ENCODE data around the gene PLCH2. TPM values are rescaled to one million over a fixed set of nuclear protein-coding genes. Genes with fewer than 3 reads are reported as not detected.
A peak's percentile ranks its signal among the peaks of the same experiment; 100 is the strongest.

PLCH2 gene
- total and polyA plus RNA-seq, 9 of the 15 experiments (the other 6 are each of a cell fraction or from before 2014, with no cell fraction given): 0.16 TPM; not detected in 8

- no peaks in the 10 kb centered on the region for H3K9me3 ChIP-seq (replicated peaks; ENCODE audit: control insufficient read depth, insufficient read depth, low read depth, low read length)
- TF ChIP-seq HNRNPH1 (optimal IDR thresholded peaks at IDR 0.05; ENCODE audit: low read depth, low read length) (no peak), PCBP1 (IDR thresholded peaks at IDR 0.05; ENCODE audit: low read depth, low read length, poor library complexity, severe bottlenecking) (peak; percentile 19), ZNF263 (CRISPR knock-in tag; IDR thresholded peaks at IDR 0.05; ENCODE audit: borderline replicate concordance) (peak; percentile 99)
- peaks cover 24 to 73% of the 10 kb centered on the region in 2 experiments for H3K27me3 ChIP-seq (ENCODE audit: control insufficient read depth in 2 of 2, insufficient read depth in 2 of 2, low read length in 2 of 2)
- DNase-seq (ENCODE audit: extremely low read depth in 1 of 4, low spot score in 3 of 4) (no peak), FAIRE-seq (no peak), ATAC-seq (no peak)
- H3K4me3 ChIP-seq: no peak overlapping the region
- CTCF ChIA-PET (ENCODE audit: low intra/inter-chr PET ratio): no interaction called here
- no peaks in the 10 kb centered on the region for H3K9me1 ChIP-seq (ENCODE audit: control insufficient read depth, insufficient read depth, low read length)
- no CpG with 5 or more reads among the region's 2 CpGs for WGBS (ENCODE audit: insufficient coverage, low coverage, missing lambda C conversion rate)
- no peak overlapping the region for H2AFZ ChIP-seq (ENCODE audit: low read depth, low read length)
- H3K4me1 ChIP-seq (replicated peaks in 1 of 2; ENCODE audit: control insufficient read depth in 2 of 2, insufficient read depth in 2 of 2, low read length in 2 of 2): peaks cover 0 to 36% of the 10 kb centered on the region in 2 experiments; a peak in 2 of 5 replicates
- in situ Hi-C loops (cut with MboI) (no loop called here), intact Hi-C loops (cut with micrococcal nuclease) (no loop called here)
- no peak overlapping the region; a peak in 1 of 4 replicates for H3K9ac ChIP-seq (ENCODE audit: insufficient read depth in 1 of 2, low read depth in 2 of 2, low read length in 2 of 2)
- H3K79me2 ChIP-seq (ENCODE audit: control insufficient read depth, insufficient read depth, low read length): no peaks in the 10 kb centered on the region
- H3K36me3 ChIP-seq (ENCODE audit: control insufficient read depth, insufficient read depth, low read length): no peaks in the 10 kb centered on the region
- no peak overlapping the region for H3K4me2 ChIP-seq (ENCODE audit: insufficient read depth, low read length)
- H3K27ac ChIP-seq (ENCODE audit: extremely low read depth, low read depth, low read length): no peak overlapping the region
- H4K20me1 ChIP-seq (replicated peaks; ENCODE audit: control insufficient read depth, insufficient read depth, low read length): no peaks in the 10 kb centered on the region
- BruUV-seq (replicated peaks): no TSS peak
- POLR2A ChIA-PET: interaction anchor here (0.5 kb wide), 1 partner anchor 148 kb away, joined by 3 read pairs; no protein-coding TSS in a partner anchor
These were observed 40.2 kb upstream of the PLCH2 start for GRCh38 chr1:2435746-2436355.

- intact Hi-C loops (cut with micrococcal nuclease): no loop called here
- no peak for ATAC-seq
- Histone ChIP-seq H3K9ac (ENCODE audit: insufficient read depth in 1 of 2, low read depth in 2 of 2, low read length in 2 of 2) (no peak overlapping the region), H3K27ac (ENCODE audit: extremely low read depth, low read depth, low read length) (no peak overlapping the region), H2AFZ (ENCODE audit: low read depth, low read length) (no peak overlapping the region), H3K9me1 (ENCODE audit: control insufficient read depth, insufficient read depth, low read length) (no peaks in the 10 kb centered on the region), H3K27me3 (ENCODE audit: control insufficient read depth in 2 of 2, insufficient read depth in 2 of 2, low read length in 2 of 2) (peaks cover 23 to 74% of the 10 kb centered on the region in 2 experiments), H3K36me3 (ENCODE audit: control insufficient read depth, insufficient read depth, low read length) (no peaks in the 10 kb centered on the region), H3K4me2 (ENCODE audit: insufficient read depth, low read length) (no peak overlapping the region), H4K20me1 (replicated peaks; ENCODE audit: control insufficient read depth, insufficient read depth, low read length) (no peaks in the 10 kb centered on the region; the same call in 1 of the 2 replicates), H3K9me3 (replicated peaks; ENCODE audit: control insufficient read depth, insufficient read depth, low read depth, low read length) (no peaks in the 10 kb centered on the region), H3K4me1 (replicated peaks in 1 of 2; ENCODE audit: control insufficient read depth in 2 of 2, insufficient read depth in 2 of 2, low read length in 2 of 2) (peaks cover 0 to 34% of the 10 kb centered on the region in 2 experiments; a peak in 2 of 5 replicates), H3K4me3 (no peak overlapping the region), H3K79me2 (ENCODE audit: control insufficient read depth, insufficient read depth, low read length) (no peaks in the 10 kb centered on the region)
- POLR2A ChIA-PET: no interaction called here
- CTCF ChIA-PET (ENCODE audit: low intra/inter-chr PET ratio): no interaction called here
- 1% methylated on average over 7 of the region's 7 CpGs for WGBS (ENCODE audit: insufficient coverage, low coverage, missing lambda C conversion rate)
- in situ Hi-C loops (cut with MboI): no loop called here
- BruUV-seq (replicated peaks): no TSS peak
- no peak for FAIRE-seq
- DNase-seq (ENCODE audit: extremely low read depth in 1 of 4, low spot score in 3 of 4): no peak
- TF ChIP-seq PURB (CRISPR knock-in tag; IDR thresholded peaks at IDR 0.05; ENCODE audit: low read depth): no peak
- no peak for TF ChIP-seq ZNF717 (CRISPR knock-in tag; IDR thresholded peaks at IDR 0.05)
- no peak for TF ChIP-seq DNMT1 (IDR thresholded peaks at IDR 0.05)
- no peak for TF ChIP-seq DDX20 (tag; IDR thresholded peaks at IDR 0.05; ENCODE audit: low read depth)
- TF ChIP-seq ZNF121 (CRISPR knock-in tag; conservative IDR thresholded peaks at IDR 0.05): no peak
- TF ChIP-seq ZNF449 (CRISPR knock-in tag; IDR thresholded peaks at IDR 0.05): no peak
- TF ChIP-seq EP400 (IDR thresholded peaks at IDR 0.05): no peak
- TF ChIP-seq PHF21A (IDR thresholded peaks at IDR 0.05; ENCODE audit: borderline replicate concordance, low read depth): no peak
- no peak for TF ChIP-seq RFX1 (IDR thresholded peaks at IDR 0.05)
- no peak for TF ChIP-seq DIDO1 (tag; IDR thresholded peaks at IDR 0.05; ENCODE audit: low read depth)
- TF ChIP-seq ELF1 (tag; IDR thresholded peaks at IDR 0.05): no peak
- TF ChIP-seq NFIC (IDR thresholded peaks at IDR 0.05): no peak
- TF ChIP-seq STAT5A (IDR thresholded peaks at IDR 0.05; ENCODE audit: borderline replicate concordance, low read length): no peak
- TF ChIP-seq TARDBP (IDR thresholded peaks at IDR 0.05): no peak
- no peak for TF ChIP-seq TAF9B (IDR thresholded peaks at IDR 0.05; ENCODE audit: partially characterized antibody)
These were observed 39.2 kb upstream of the PLCH2 start for GRCh38 chr1:2436876-2437275.
